ENCODE measurements around the gene FNDC3B. TPM values are rescaled to one million over a fixed set of nuclear protein-coding genes. Genes with fewer than 3 reads are reported as not detected.

Gene FNDC3B
- total RNA-seq, 4 donors from 2014 or later, result 114 to 217 (median 164) TPM

GRCh38 chr3:172442606-172443005 lies 403.2 kb downstream of the FNDC3B start:
- ATAC-seq (ENCODE audit: low FRiP score) (no peak), DNase-seq (ENCODE audit: low spot score) (no peak)
- no peak for TF ChIP-seq CTCF (IDR thresholded peaks at IDR 0.05)

GRCh38 chr3:172444821-172445220 lies 405.4 kb downstream of the FNDC3B start:
- no peak for TF ChIP-seq CTCF (IDR thresholded peaks at IDR 0.05)
- no peak for DNase-seq (ENCODE audit: low spot score)
- no peak for ATAC-seq (ENCODE audit: low FRiP score)

GRCh38 chr3:172446198-172446597 lies 406.8 kb downstream of the FNDC3B start:
- ATAC-seq (ENCODE audit: low FRiP score), result no peak
- TF ChIP-seq CTCF (IDR thresholded peaks at IDR 0.05), result no peak
- no peak for DNase-seq (ENCODE audit: low spot score)

- DNase-seq (ENCODE audit: low spot score) (no peak), ATAC-seq (ENCODE audit: low FRiP score) (no peak)
- no peak for TF ChIP-seq CTCF (IDR thresholded peaks at IDR 0.05)
Observed at GRCh38 chr3:172447611-172448579, 408.5 kb downstream of the FNDC3B start, which contains the start of gene GHSR. GHSR (minus strand) TSS chr3:172448456; CDS start chr3:172448413, 43 bp downstream.

- DNase-seq (ENCODE audit: low spot score), result no peak
- TF ChIP-seq CTCF (IDR thresholded peaks at IDR 0.05), result no peak
- no peak for ATAC-seq (ENCODE audit: low FRiP score)
Observed at GRCh38 chr3:172448661-172449465, 409.5 kb downstream of the FNDC3B start.

- ATAC-seq (ENCODE audit: low FRiP score) (no peak), DNase-seq (ENCODE audit: low spot score) (no peak)
- no peak for TF ChIP-seq CTCF (IDR thresholded peaks at IDR 0.05)
Observed at GRCh38 chr3:172449466-172450149, 410.2 kb downstream of the FNDC3B start.

Small RNAs within 50 kb of the gene (small RNA-seq; reads per million reads assigned to genes)
- gene RN7SL141P, result not detected

Other genes starting within 250 kb of the FNDC3B start
- 10 to 100 TPM in 3 of 4 donors, 1 to 10 TPM in 1; 9.7 to 73.3 (median 33.2) TPM for gene PLD1, start 229.1 kb upstream of the FNDC3B start, total RNA-seq
- not detected for gene TMEM212, start 196.2 kb upstream of the FNDC3B start, total RNA-seq

Data from omental fat pad (tissue), 4 donors.